Esophagus (tissue), 2 donors: Measurements from ENCODE around the gene HAUS5. TPM values are rescaled to one million over a fixed set of nuclear protein-coding genes. Genes with fewer than 3 reads are reported as not detected.

Experiments used
- H3K27ac ChIP-seq, 2 donors: one replicate each; pipeline ENCODE4 v1.5.1; 2013; ENCODE audit warnings: low read depth in 2 of 2, mild to moderate bottlenecking in 2 of 2, inconsistent platforms in 1 of 2, low read length in 1 of 2, moderate library complexity in 1 of 2
- H3K27me3 ChIP-seq, 2 donors: one replicate each; pipeline ENCODE4 v1.6.1; 2013; ENCODE audit warnings: low read length in 2 of 2, control low read depth in 1 of 2, mild to moderate bottlenecking in 1 of 2; ENCODE audit not compliant: insufficient read depth in 2 of 2, control insufficient read depth in 1 of 2
- H3K36me3 ChIP-seq, 2 donors: one replicate each; pipeline ENCODE4 v1.6.1; 2013; ENCODE audit warnings: low read length in 1 of 2; ENCODE audit not compliant: control insufficient read depth in 2 of 2, insufficient read depth in 2 of 2
- H3K4me1 ChIP-seq, 2 donors: one replicate each; pipeline ENCODE4 v1.6.1; 2013; ENCODE audit warnings: low read length in 1 of 2; ENCODE audit not compliant: control insufficient read depth in 2 of 2, insufficient read depth in 2 of 2
- H3K4me3 ChIP-seq, 2 donors: one replicate each; pipeline ENCODE4 v1.5.1; 2013; ENCODE audit warnings: low read length in 2 of 2, mild to moderate bottlenecking in 2 of 2, low read depth in 1 of 2, moderate library complexity in 1 of 2
- H3K9me3 ChIP-seq, 2 donors: one replicate each; pipeline ENCODE4 v1.6.1; 2013; ENCODE audit warnings: mild to moderate bottlenecking in 2 of 2, low read depth in 1 of 2, low read length in 1 of 2, moderate library complexity in 1 of 2; ENCODE audit not compliant: control insufficient read depth in 2 of 2, insufficient read depth in 1 of 2
- WGBS, 2 donors: extraction: QIAGEN DNeasy Blood & Tissue Kit; methylation state at CpG; one replicate each; pipeline ENCODE4 v1.1.7; 2013; 5-methylcytosine and 5-hydroxymethylcytosine counted together
- polyA plus RNA-seq, 2 donors: library from polyadenylated mRNA; stranded (reverse); fragments of 200-250 nt; gene quantifications; one replicate each; pipeline ENCODE4 v1.2.3, GENCODE V29; 2013
- donor health status: healthy with polysubstance abuse.
- donor health status: Bipolar disorder and iron deficiency.

The HAUS5 gene
- polyA plus RNA-seq, 2 donors = 10.1 to 24.1 TPM

DNA sequence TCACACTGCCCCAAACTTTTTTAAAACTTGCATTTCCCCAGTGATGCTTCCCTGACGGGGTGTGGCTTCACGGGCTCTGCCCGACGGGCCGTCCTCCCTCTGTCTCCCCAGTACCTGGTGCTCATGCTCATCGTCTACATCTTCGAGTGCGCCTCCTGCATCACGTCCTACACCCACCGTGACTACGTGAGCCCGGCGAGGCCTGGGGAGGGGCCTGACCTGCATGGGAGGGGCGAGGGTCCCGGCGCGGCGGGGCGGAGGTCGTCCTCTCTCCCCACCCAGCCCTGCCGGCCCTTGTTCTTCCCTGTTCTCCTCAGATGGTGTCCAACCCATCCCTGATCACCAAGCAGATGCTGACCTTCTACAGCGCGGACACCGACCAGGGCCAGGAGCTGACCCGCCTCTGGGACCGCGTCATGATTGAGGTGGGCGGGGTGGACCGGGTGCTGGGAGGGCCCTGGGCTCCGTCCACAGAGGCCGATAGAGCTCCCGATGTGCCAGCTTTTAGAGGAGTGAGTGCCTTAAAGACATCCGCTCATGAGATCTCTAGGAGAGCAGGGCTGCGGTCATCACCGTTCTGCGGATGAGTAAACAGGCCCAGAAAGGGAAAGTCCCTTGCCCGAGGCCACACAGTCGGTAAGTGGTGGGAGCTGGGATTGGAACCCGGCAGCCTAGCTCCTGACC, 60.7 kb downstream of the HAUS5 start:
- H3K36me3 ChIP-seq = no peaks in the 10 kb centered on the region
- no peaks in the 10 kb centered on the region for H3K9me3 ChIP-seq
- no peak overlapping the region for H3K27ac ChIP-seq
- 5% methylated on average over 39 of the region's 39 CpGs for WGBS, 2 donors
- H3K4me1 ChIP-seq = peaks cover 3 to 4% of the 10 kb centered on the region in 2 donors
- H3K27me3 ChIP-seq = no peaks in the 10 kb centered on the region
- peak overlapping the region; percentile 7 to 21 for H3K4me3 ChIP-seq

Other genes starting within 250 kb of the HAUS5 start
- gene GPR42, start 241.7 kb upstream of the HAUS5 start, polyA plus RNA-seq = not detected
- 1 to 10 TPM in 1 of 2 donors, under 1 TPM in 1; 0.59 to 1.4 TPM for gene FFAR2, start 164.5 kb upstream of the HAUS5 start, polyA plus RNA-seq
- gene KRTDAP, start 122.3 kb upstream of the HAUS5 start, polyA plus RNA-seq = 100 to 1,000 TPM; 109 to 238 TPM
- gene DMKN, start 99.1 kb upstream of the HAUS5 start, polyA plus RNA-seq = 100 to 1,000 TPM; 223 to 315 TPM
- 1,000 to 10,000 TPM in 1 of 2 donors, 100 to 1,000 TPM in 1; 453 to 1,191 TPM for gene SBSN, start 84.4 kb upstream of the HAUS5 start, polyA plus RNA-seq
- gene GAPDHS, start 79.3 kb upstream of the HAUS5 start, polyA plus RNA-seq = not detected
- gene TMEM147, start 67.1 kb upstream of the HAUS5 start, polyA plus RNA-seq = 100 to 1,000 TPM in 1 of 2 donors, 10 to 100 TPM in 1; 61.7 to 145 TPM
- gene ATP4A, start 49.1 kb upstream of the HAUS5 start, polyA plus RNA-seq = under 1 TPM; 0.02 to 0.12 TPM
- gene PMIS2, start 26.6 kb upstream of the HAUS5 start, polyA plus RNA-seq = not detected
- gene RBM42, start 16.3 kb downstream of the HAUS5 start, polyA plus RNA-seq = 10 to 100 TPM; 47.8 to 61.5 TPM
- 1 to 10 TPM; 3.4 to 5.6 TPM for gene ETV2, start 29.0 kb downstream of the HAUS5 start, polyA plus RNA-seq
- gene COX6B1, start 35.6 kb downstream of the HAUS5 start, polyA plus RNA-seq = 1,000 to 10,000 TPM; 1,022 to 1,339 TPM
- 10 to 100 TPM; 10.7 to 11.5 TPM for gene UPK1A, start 53.8 kb downstream of the HAUS5 start, polyA plus RNA-seq
- under 1 TPM; 0.07 to 0.18 TPM for gene ZBTB32, start 91.8 kb downstream of the HAUS5 start, polyA plus RNA-seq
- gene KMT2B, start 105.3 kb downstream of the HAUS5 start, polyA plus RNA-seq = 10 to 100 TPM; 21.5 to 33.8 TPM
- 1 to 10 TPM; 4.3 to 5.1 TPM for gene IGFLR1, start 129.7 kb downstream of the HAUS5 start, polyA plus RNA-seq
- gene U2AF1L4, start 132.7 kb downstream of the HAUS5 start, polyA plus RNA-seq = 10 to 100 TPM; 17.4 to 43.4 TPM
- 100 to 1,000 TPM in 1 of 2 donors, 10 to 100 TPM in 1; 62.5 to 128 TPM for gene PSENEN, start 132.9 kb downstream of the HAUS5 start, polyA plus RNA-seq
- gene LIN37, start 135.8 kb downstream of the HAUS5 start, polyA plus RNA-seq = 10 to 100 TPM; 10.6 to 20.9 TPM
- gene HSPB6, start 144.3 kb downstream of the HAUS5 start, polyA plus RNA-seq = 10 to 100 TPM; 12.5 to 18.3 TPM
- gene PROSER3, start 145.4 kb downstream of the HAUS5 start, polyA plus RNA-seq = 10 to 100 TPM in 1 of 2 donors, 1 to 10 TPM in 1; 5.5 to 13.8 TPM
- 10 to 100 TPM in 1 of 2 donors, 1 to 10 TPM in 1; 5.7 to 20.8 TPM for gene ARHGAP33, start 162.8 kb downstream of the HAUS5 start, polyA plus RNA-seq
- gene PRODH2, start 200.1 kb downstream of the HAUS5 start, polyA plus RNA-seq = not detected
- gene NPHS1, start 239.8 kb downstream of the HAUS5 start, polyA plus RNA-seq = not detected
- under 1 TPM in 1 of 2 donors, not detected in 1; 0.02 TPM for gene KIRREL2, start 244.2 kb downstream of the HAUS5 start, polyA plus RNA-seq